ENCODE results near the gene HACD3.
"Not testable (repeated sequence)": the region's sequence is repeated elsewhere in the genome, so short reads cannot be mapped to it uniquely, and the experiment has no call there.

HACD3 gene

DNA sequence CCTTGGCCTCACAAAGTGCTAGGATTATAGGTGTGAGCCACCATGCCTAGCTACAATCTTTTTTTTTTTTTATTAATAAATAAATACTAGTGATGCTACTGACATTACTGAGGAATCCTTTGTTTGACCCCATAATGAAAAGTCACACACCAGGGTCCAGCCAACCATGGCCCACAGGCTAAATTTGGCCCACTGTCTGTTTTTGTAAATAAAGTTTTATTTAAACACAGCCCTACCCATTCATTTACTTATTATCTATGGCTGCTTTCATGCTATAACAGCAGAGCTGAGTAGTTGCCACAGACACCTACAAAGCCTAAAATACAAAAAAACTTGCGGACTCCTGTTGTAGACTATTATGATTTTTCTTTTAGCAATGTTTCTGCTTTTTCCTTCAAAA is 73.3 kb downstream of the HACD3 start:
- DNase-seq, result no peak

DNA sequence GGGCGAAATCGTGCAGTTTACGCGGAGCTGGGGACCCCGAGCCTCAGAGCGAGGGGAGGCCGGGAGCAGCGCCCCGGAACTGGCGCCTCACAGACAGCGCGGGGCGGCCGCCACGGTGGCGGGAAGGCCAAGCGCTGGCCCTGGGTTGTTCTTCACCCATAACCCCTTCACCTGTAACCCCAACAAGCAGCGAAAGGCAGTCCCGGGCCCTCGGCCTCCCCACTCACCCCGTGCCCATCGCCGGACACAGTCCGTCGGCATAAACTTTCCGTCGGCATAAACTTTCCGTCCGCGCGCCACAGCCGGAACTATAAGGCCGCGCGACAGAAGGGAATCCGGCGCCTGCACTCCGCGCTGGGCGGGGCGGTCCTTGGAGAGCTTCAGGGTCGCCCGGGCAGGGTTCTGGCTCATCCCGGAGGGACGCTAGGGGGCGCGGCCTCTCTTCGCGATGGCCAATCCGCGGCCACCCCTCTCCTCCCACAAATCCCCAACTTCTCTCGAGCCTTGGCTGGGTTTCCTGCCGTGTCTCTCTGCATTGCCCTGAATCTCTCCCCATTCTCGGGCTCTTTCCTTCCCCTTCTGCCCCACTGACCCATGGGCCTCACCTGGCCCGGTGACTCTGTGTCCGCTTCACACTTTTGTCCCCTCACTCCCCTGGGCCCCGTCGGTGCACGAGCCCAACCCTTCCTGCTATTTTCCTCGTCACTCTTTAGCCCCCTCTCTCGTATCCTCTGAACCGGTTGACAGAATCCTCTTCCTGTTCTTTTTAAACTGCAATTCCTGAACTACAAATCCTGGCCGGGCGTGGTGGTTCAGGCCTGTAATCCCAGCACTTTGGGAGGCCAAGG is 80.8 kb downstream of the HACD3 start, which contains the start of gene INTS14:
TSS of gene INTS14 (minus strand) at position 261 of the 848 bp plus-strand sequence. CDS start 3,751 bp downstream, outside the sequence.
- peak; percentile 87 for DNase-seq

DNA sequence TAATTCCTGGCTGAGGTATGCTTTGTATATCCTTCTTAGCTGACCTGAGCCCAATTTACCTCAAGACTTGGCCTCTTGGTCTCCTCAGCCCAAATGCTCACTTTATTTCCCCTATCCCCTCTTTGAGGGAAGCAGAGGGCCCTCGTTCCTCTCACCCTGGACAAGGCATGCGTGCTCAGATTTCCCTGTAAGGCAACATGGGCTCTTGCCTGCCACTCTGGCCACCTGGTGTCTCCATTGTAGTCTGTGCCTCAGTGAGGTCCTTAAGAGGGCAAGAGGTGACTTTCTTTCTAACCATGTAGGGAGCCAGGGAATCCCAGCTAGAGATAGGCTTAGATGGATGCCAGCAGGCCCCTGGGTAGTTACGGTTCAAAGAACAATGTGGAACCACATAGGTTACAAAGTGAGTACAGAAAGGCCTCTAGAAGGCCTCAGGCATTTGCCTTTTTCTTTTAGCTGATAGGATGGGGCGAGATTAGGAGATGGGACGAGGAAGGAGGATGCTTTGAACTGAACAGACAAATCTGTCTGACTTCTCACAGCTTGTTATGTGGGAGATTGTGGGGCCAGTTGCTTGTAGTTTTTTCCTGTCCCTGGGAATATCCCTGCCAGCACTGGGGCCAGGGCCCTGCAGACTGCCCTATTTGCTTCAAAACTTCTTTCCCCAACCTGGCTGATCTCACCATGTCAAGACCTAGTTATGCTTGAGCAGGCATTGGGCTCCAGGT is 81.8 kb downstream of the HACD3 start:
- no peak for DNase-seq

DNA sequence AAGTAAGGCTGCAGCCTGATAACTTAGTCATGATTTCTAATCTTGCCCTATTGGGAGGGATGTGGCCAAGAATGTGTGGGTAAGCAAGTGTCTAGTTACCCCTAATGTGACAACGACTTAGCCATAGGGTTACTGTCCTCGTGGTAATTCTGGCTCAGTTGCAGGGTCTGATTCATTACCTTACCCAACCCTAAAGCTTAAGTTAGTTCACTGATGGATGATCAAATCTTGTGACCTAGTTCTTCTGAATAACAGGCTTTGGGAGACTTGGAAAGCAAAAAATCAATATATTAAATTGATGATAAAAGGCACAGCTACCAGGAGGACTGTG is 82.3 kb downstream of the HACD3 start:
- DNase-seq, result no peak

DNA sequence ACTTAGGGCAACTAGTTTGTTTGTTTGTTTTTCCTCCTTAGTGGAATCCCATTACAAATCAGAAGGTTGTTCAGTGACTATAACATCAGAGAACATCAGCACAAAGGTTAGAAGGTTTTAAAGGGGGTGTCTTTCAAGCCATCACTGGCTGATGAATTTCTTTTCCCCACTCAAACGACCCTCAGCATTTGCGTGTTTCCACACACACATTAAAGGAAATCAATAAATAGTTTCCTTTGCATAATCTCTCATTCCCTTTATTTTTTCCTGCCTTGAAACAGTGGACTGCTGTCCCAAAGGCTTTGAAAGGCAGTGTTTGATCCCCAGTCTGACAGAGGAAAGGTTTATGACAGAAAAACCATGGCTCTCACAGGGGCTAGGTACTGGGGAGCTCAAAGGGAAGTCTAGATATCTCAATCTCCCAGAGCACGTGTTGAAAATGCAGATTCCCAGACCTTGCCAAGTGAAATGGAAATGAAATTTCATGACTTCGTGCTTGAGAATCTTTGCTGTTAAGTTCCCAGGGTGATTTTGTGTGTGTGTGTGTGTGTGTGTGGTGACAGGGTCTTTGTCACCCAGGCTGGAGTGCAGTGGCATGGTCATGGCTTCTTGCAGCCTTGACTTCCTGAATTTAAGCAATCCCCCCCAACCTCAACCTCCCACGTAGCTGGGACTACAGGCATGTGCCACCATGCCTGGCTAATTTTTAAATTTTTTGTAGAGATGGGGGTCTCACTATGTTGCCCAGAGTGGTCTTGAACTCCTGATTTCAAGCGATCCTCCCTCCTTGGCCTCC is 82.9 kb downstream of the HACD3 start:
- no peak for DNase-seq

DNA sequence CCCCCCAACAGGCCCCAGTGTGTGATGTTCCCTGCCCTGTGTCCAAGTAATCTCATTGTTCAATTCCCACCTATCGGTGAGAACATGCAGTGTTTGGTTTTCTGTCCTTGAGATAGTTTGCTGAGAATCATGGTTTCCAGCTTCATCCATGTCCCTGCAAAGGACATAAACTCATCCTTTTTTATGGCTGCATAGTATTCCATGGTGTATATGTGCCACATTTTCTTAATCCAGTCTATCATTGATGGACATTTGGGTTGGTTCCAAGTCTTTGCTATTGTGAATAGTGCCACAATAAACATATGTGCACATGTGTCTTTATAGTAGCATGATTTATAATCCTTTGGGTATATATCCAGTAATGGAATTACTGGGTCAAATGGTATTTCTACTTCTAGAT is 85.6 kb downstream of the HACD3 start:
- DNase-seq, result not testable (repeated sequence)

DNA sequence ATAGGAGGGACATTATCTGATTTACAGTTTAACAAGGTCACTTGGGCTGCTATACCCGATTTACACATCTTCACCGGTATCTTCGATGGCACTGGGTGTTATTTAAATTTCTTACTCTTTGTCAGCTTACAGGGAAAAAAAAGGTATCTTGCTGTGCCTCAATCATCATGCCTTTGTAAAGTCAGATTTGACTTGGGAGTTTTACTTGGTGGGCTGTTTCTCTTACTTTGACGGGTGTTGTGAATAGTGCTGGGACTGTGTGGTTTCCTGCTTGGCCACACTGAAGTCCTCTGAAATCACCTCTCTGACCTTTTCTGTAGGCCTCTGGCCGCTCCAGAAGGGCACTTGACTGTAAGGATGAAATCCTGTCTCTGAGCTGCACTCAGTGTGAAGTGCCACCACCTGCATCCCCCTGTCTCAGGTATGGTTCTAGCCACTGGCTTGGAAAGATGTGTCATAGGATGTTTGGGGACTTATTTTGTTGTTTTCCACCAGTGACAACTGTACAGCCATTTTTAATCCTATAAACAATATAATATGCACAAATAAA is 88.4 kb downstream of the HACD3 start:
- DNase-seq, result no peak

DNA sequence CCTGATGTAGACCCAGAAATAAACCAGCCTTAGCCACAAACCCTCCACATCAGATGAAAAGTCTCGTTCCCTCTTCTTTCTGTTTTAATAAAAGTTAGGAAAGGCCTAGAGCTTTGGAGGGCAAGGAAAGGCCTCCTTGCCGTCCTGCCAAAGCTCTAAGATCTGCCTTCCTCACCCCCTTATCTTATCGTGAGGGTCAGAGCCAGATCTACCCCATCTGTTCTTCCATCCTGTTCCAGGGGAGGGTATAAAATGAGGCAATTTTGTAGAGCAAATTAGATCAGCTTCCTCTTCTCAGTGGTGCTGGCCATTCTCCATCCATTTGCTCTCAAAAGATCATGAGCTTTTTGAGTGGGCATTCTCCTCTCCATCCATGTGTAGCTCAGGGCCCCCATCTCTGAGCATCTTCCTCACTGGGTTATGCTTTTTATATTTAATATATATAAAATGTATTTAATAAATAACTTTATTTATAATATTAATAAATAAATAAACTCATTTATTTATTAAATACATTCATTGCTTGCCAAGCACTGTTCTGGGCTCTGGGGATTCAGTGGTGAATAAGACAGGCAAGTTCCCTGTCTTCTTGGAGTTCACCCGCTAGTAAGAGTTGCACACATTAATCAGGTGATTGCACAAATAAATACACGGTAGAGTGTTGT is 89.5 kb downstream of the HACD3 start:
- DNase-seq, result no peak

DNA sequence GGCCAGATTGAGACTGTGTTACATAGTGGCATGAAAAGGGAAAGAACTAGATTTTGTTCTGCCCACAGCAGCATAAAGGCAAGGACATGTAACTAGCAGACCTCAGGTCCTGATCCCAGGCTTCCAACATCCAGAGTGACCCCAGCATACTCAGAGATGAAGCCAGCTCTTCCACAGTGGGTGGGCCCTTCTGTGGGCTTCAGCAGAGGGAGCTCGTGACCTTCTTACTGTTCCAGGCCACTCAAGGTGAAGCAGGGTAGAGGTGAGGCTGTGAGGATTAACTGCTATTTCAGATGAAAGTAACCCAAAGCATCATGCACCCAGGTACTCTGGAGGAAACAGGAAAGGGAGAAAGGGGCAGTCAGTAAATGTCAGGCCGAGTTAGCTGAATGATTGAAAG is 90.6 kb downstream of the HACD3 start:
- no peak for DNase-seq

DNA sequence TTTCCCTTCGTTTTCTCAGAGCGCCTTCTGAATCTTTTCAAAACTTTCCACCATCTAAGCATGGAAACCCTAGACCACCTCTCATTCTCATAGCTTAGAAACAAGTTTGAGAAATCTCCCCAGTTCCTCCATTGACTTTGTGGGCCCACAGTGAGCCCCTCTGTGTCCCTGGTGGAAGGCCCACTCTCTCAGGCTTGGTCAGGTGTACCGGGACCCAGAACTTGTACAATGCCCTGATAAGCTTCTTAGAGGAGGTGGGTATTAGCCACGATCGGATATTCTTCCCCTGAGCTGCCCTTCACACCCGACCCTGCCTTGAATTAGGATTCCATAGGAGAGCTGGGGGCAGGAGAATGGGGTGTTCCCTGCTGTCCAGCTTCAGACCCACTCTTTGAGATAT is 91.4 kb downstream of the HACD3 start, which contains the start of gene SLC24A1:
TSS of gene SLC24A1 (plus strand) at position 301 of the 400 bp plus-strand sequence. CDS start 2,143 bp downstream, outside the sequence.
- no peak for DNase-seq

DNA sequence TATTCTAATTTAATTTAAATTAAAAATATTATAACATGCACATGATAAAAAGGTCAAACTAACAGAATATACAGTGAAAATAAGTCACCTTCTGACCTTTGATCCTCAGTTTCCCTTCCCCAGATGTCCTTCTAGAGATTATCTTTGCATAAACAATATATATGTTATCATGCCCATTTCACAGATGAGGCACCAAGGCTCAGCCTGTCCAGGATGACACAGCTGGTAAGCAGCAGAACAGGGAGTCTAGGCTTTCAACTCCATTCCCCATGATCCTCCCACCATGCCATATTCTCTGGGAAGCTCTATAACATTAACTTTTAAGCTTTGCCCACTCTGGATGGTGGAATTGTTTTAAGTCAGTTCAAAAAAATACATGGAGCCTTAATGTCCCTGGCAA is 92.8 kb downstream of the HACD3 start:
- DNase-seq, result no peak

DNA sequence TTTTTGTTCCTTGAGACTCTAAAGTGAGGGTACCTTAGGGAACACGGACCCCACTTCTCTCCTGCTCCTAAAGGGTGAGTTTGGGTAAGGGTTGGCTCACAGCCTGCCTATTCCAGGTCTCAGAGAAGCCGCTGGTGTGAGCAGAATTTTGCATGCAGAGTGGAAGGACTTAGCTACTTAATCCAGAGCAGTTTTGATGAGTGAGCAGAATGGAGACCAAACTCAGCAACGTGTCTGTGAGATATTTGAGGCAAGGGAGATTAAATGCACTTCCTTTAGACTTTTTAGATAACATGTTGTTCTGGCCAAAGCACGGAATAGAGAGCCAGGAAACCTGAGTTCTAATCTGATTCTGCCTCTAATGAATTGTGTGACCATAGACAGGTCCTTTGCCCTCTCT is 96.6 kb downstream of the HACD3 start:
- DNase-seq, result no peak

All from effector CD8-positive, alpha-beta T cell (primary cell).